Measurements from ENCODE around the gene WDR35. TPM values are rescaled to one million over a fixed set of nuclear protein-coding genes. Genes with fewer than 3 reads are reported as not detected.

WDR35 gene
- total and polyA plus RNA-seq, 3 donors from 2014 or later = 18.5 to 24.9 (median 23.6) TPM

- no peak for DNase-seq
- 92% methylated on average over 17 of the region's 17 CpGs for WGBS, 2 donors
- TF ChIP-seq CTCF (IDR thresholded peaks at IDR 0.05) (no peak), POLR2A (IDR thresholded peaks at IDR 0.05) (no peak)
These were observed 16.1 kb upstream of the WDR35 start for GRCh38 chr2:20005891-20006470.

GRCh38 chr2:20005067-20005627 is 15.2 kb upstream of the WDR35 start:
- Histone ChIP-seq H3K4me3 (no peak overlapping the region), H3K27ac (no peak overlapping the region), H3K36me3 (ENCODE audit: low read depth, missing control alignments) (no peaks in the 10 kb centered on the region), H3K27me3 (no peaks in the 10 kb centered on the region), H3K4me1 (peaks cover 4% of the 10 kb centered on the region), H3K9me3 (no peaks in the 10 kb centered on the region)
- DNase-seq = no peak
- TF ChIP-seq CTCF (IDR thresholded peaks at IDR 0.05) (no peak), POLR2A (IDR thresholded peaks at IDR 0.05) (no peak)
- intact Hi-C loops (cut with DNase I; ENCODE audit: low total_unique reads) = no loop called here
- 85 to 86% methylated on average over 10 of the region's 10 CpGs for WGBS, 2 donors

More at GRCh38 chr2:20005891-20006470, 16.1 kb upstream of the WDR35 start:
- H3K4me3 ChIP-seq = no peak overlapping the region
- no peak overlapping the region for H3K27ac ChIP-seq
- H3K9me3 ChIP-seq = no peaks in the 10 kb centered on the region
- no peaks in the 10 kb centered on the region for H3K36me3 ChIP-seq (ENCODE audit: low read depth, missing control alignments)
- H3K4me1 ChIP-seq = peaks cover 4% of the 10 kb centered on the region
- no peaks in the 10 kb centered on the region for H3K27me3 ChIP-seq
- intact Hi-C loops (cut with DNase I; ENCODE audit: low total_unique reads) = no loop called here

- Histone ChIP-seq H3K27ac (no peak overlapping the region), H3K36me3 (ENCODE audit: low read depth, missing control alignments) (no peaks in the 10 kb centered on the region), H3K9me3 (no peaks in the 10 kb centered on the region), H3K4me1 (peaks cover 4% of the 10 kb centered on the region), H3K4me3 (no peak overlapping the region), H3K27me3 (no peaks in the 10 kb centered on the region)
- WGBS, 2 donors = 88 to 93% methylated on average over 2 of the region's 2 CpGs
- TF ChIP-seq POLR2A (IDR thresholded peaks at IDR 0.05) (no peak), CTCF (IDR thresholded peaks at IDR 0.05) (no peak)
- intact Hi-C loops (cut with DNase I; ENCODE audit: low total_unique reads) = no loop called here
- no peak for DNase-seq
These were observed 11.5 kb upstream of the WDR35 start for GRCh38 chr2:20001361-20001863.

GRCh38 chr2:19993731-19994130 is 3.8 kb upstream of the WDR35 start:
- H3K27me3 ChIP-seq = no peaks in the 10 kb centered on the region
- peaks cover 3% of the 10 kb centered on the region for H3K4me1 ChIP-seq
- no peak overlapping the region for H3K4me3 ChIP-seq
- H3K9me3 ChIP-seq = no peaks in the 10 kb centered on the region
- no peaks in the 10 kb centered on the region for H3K36me3 ChIP-seq (ENCODE audit: low read depth, missing control alignments)
- intact Hi-C loops (cut with DNase I; ENCODE audit: low total_unique reads) = no loop called here
- no peak overlapping the region for H3K27ac ChIP-seq
- DNase-seq = no peak
- TF ChIP-seq CTCF (IDR thresholded peaks at IDR 0.05) (no peak), POLR2A (IDR thresholded peaks at IDR 0.05) (no peak)

GRCh38 chr2:19991895-19992294 is 2.0 kb upstream of the WDR35 start:
- intact Hi-C loops (cut with DNase I; ENCODE audit: low total_unique reads) = no loop called here
- no peaks in the 10 kb centered on the region for H3K36me3 ChIP-seq (ENCODE audit: low read depth, missing control alignments)
- no peak for TF ChIP-seq CTCF (IDR thresholded peaks at IDR 0.05)
- no peak for TF ChIP-seq POLR2A (IDR thresholded peaks at IDR 0.05)
- no peaks in the 10 kb centered on the region for H3K9me3 ChIP-seq
- H3K4me1 ChIP-seq = peaks cover 3% of the 10 kb centered on the region
- DNase-seq = no peak
- H3K27me3 ChIP-seq = no peaks in the 10 kb centered on the region
- H3K4me3 ChIP-seq = no peak overlapping the region
- H3K27ac ChIP-seq = no peak overlapping the region
- 80 to 82% methylated on average over 1 of the region's 1 CpG for WGBS, 2 donors

Data from testis (tissue), 3 donors.